Left colon (tissue), 2 donors: ENCODE measurements around the gene CDA. TPM values are rescaled to one million over a fixed set of nuclear protein-coding genes. Genes with fewer than 3 reads are reported as not detected.

Source experiments
- ATAC-seq: fragments of 200-7000 bp; cut with Tn5 transposase; one replicate; pipeline ENCODE4 v1.9.1; 2020; ENCODE audit warnings: mild to moderate bottlenecking, moderate library complexity
- DNase-seq, 2 donors: peaks; one replicate each; pipeline ENCODE4 v3.0.0-alpha.2; 2020
- intact Hi-C, 2 donors: fragments of 100-400 bp; cut with DNase I in 1 of 2; cut with micrococcal nuclease in 1 of 2; formaldehyde crosslinking; loops; one replicate each; pipeline versions ENCODE4 v1.11.2 to v1.14.0; 2022; cut with DNase I, micrococcal nuclease
- total RNA-seq, 2 donors: library from RNA; stranded (reverse); fragmentation: NEBNext Ultra II Directional; extraction: Animal tissue kit (Norgen Biotek cat#: 25700); gene quantifications; one replicate each; pipeline ENCODE4 v1.2.1, GENCODE V29; 2021
- donor health status: DM: no; HTN: no; CAD: no.
- donor health status: DM: yes; HTN: yes; CAD: no.

Gene CDA
- total RNA-seq, 2 donors from 2014 or later = 61.3 to 138 TPM

GRCh38 chr1:20609541-20609940, 20.6 kb downstream of the CDA start:
- intact Hi-C loops = no loop called here
- no peak for DNase-seq
- no peak for ATAC-seq

GRCh38 chr1:20610970-20611369, 22.1 kb downstream of the CDA start:
- intact Hi-C loops = no loop called here
- ATAC-seq (no peak), DNase-seq (no peak)

- ATAC-seq (no peak), DNase-seq (no peak)
- intact Hi-C loops = no loop called here
These were observed 22.8 kb downstream of the CDA start for GRCh38 chr1:20611652-20612051.

GRCh38 chr1:20612221-20612746, 23.4 kb downstream of the CDA start:
- intact Hi-C loops = no loop called here
- ATAC-seq (peak; percentile 62), DNase-seq (peak; percentile 79 to 83)

- DNase-seq (no peak), ATAC-seq (no peak)
- intact Hi-C loops = no loop called here
These were observed 25.3 kb downstream of the CDA start for GRCh38 chr1:20614131-20614579.

GRCh38 chr1:20615946-20616846, 27.3 kb downstream of the CDA start:
- intact Hi-C loops = no loop called here
- DNase-seq (no peak), ATAC-seq (no peak)

- intact Hi-C loops = no loop called here
- no peak for DNase-seq
- ATAC-seq = no peak
These were observed 28.1 kb downstream of the CDA start for GRCh38 chr1:20616847-20617487.

GRCh38 chr1:20618550-20618949, 29.7 kb downstream of the CDA start:
- ATAC-seq (no peak), DNase-seq (no peak)
- intact Hi-C loops = no loop called here

- ATAC-seq (no peak), DNase-seq (no peak)
- intact Hi-C loops = no loop called here
These were observed 31.1 kb downstream of the CDA start for GRCh38 chr1:20619999-20620398.

GRCh38 chr1:20621012-20621411, 32.1 kb downstream of the CDA start:
- intact Hi-C loops = no loop called here
- DNase-seq = no peak
- ATAC-seq = no peak

- ATAC-seq (no peak), DNase-seq (no peak)
- intact Hi-C loops = no loop called here
These were observed 35.8 kb downstream of the CDA start for GRCh38 chr1:20624709-20625108.

GRCh38 chr1:20625176-20626097, 36.5 kb downstream of the CDA start:
- intact Hi-C loops = no loop called here
- ATAC-seq (no peak), DNase-seq (no peak)

- DNase-seq = no peak
- intact Hi-C loops = no loop called here
- ATAC-seq = no peak
These were observed 37.2 kb downstream of the CDA start for GRCh38 chr1:20626098-20626427.

GRCh38 chr1:20626524-20626923, 37.6 kb downstream of the CDA start:
- no peak for DNase-seq
- intact Hi-C loops = no loop called here
- no peak for ATAC-seq

GRCh38 chr1:20630729-20631128, 41.8 kb downstream of the CDA start:
- intact Hi-C loops = no loop called here
- DNase-seq = no peak
- ATAC-seq = no peak

GRCh38 chr1:20632386-20632785, 43.5 kb downstream of the CDA start:
- intact Hi-C loops = no loop called here
- ATAC-seq (no peak), DNase-seq (no peak)

- intact Hi-C loops = no loop called here
- peak; percentile 92 for ATAC-seq
- peak; percentile 81 to 85 for DNase-seq
These were observed 44.5 kb downstream of the CDA start, which contains the start of gene PINK1 for GRCh38 chr1:20633190-20634064. TSS of gene PINK1 (plus strand) at chr1:20633458. CDS start at chr1:20633549, 91 bp downstream.

GRCh38 chr1:20634065-20634593, 45.2 kb downstream of the CDA start:
- intact Hi-C loops = no loop called here
- DNase-seq = no peak
- ATAC-seq = peak; percentile 9
